Measurements from ENCODE around the gene ZNF544. TPM values are rescaled to one million over a fixed set of nuclear protein-coding genes. Genes with fewer than 3 reads are reported as not detected.
"Not testable (repeated sequence)": the region's sequence is repeated elsewhere in the genome, so short reads cannot be mapped to it uniquely, and the experiment has no call there.

ZNF544 gene
- total and polyA plus RNA-seq, 7 experiments from 2014 or later: 19.7 to 60.7 (median 30.8) TPM

DNA sequence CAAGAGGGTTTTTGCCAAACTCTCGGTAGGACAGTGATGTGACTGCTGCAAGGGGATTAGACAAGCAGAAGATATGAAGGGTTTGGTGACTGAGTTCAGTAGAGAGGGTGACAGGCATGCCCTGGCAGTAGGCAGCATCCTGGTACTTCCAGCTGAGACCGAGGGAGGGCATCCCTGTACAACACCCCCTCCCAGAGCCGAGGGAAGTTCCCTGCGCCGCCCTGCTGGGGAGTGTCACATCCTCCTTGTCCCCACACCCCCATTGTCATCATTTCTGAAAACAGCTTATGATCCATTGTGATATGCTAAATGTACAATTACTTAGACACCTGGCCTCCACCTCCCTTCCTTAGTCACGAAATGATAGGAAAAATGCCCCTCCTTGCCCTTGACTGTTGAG, 14.6 kb downstream of the ZNF544 start:
- H3K27me3 Mint-ChIP-seq: no peaks in the 10 kb centered on the region
- no peaks in the 10 kb centered on the region for H3K27me3 ChIP-seq (ENCODE audit: control insufficient read depth in 2 of 2, insufficient read depth in 2 of 2, low read length in 2 of 2)
- H3K36me3 ChIP-seq (ENCODE audit: control insufficient read depth in 2 of 3, insufficient read depth in 3 of 3, low read length in 3 of 3): peaks cover 13 to 88% (median 38%) of the 10 kb centered on the region in 3 experiments
- H3K27ac ChIP-seq (ENCODE audit: low read depth, low read length): no peak overlapping the region
- H3K4me3 ChIP-seq (ENCODE audit: low read length): no peak overlapping the region
- POLR2A ChIA-PET: no interaction called here
- no peaks in the 10 kb centered on the region for H3K4me1 ChIP-seq (ENCODE audit: control insufficient read depth in 2 of 2, insufficient read depth in 2 of 2, low read length in 2 of 2)
- ATAC-seq: no peak
- CTCF ChIA-PET: no interaction called here
- H3K9me3 ChIP-seq (ENCODE audit: control insufficient read depth in 2 of 3, low read length in 3 of 3): peaks cover 0 to 86% (median 27%) of the 10 kb centered on the region in 3 experiments
- intact Hi-C loops (cut with micrococcal nuclease): no loop called here
- peak overlapping the region in 1 of 9 donors; percentile 62 for H3K27ac Mint-ChIP-seq
- no peak overlapping the region for H3K4me3 Mint-ChIP-seq
- no peak for DNase-seq
- H3K4me1 Mint-ChIP-seq: peaks cover 0 to 4% (median 0%) of the 10 kb centered on the region in 7 donors
- peaks cover 6 to 100% (median 81%) of the 10 kb centered on the region in 11 donors for H3K9me3 Mint-ChIP-seq
- peaks cover 26 to 100% (median 88%) of the 10 kb centered on the region in 5 donors for H3K36me3 Mint-ChIP-seq

- Mint-ChIP-seq H3K9me3 (peaks cover 6 to 100% (median 81%) of the 10 kb centered on the region in 11 donors), H3K27me3 (no peaks in the 10 kb centered on the region), H3K4me1 (no peaks in the 10 kb centered on the region), H3K4me3 (no peak overlapping the region), H3K36me3 (peaks cover 39 to 94% (median 85%) of the 10 kb centered on the region in 5 donors), H3K27ac (no peak overlapping the region)
- peaks cover 4 to 85% (median 43%) of the 10 kb centered on the region in 3 experiments for H3K9me3 ChIP-seq (ENCODE audit: control insufficient read depth in 2 of 3, low read length in 3 of 3)
- H3K27me3 ChIP-seq (ENCODE audit: control insufficient read depth in 2 of 2, insufficient read depth in 2 of 2, low read length in 2 of 2): no peaks in the 10 kb centered on the region
- ChIA-PET CTCF (no interaction called here), POLR2A (no interaction called here)
- no peak for DNase-seq
- H3K36me3 ChIP-seq (ENCODE audit: control insufficient read depth in 2 of 3, insufficient read depth in 3 of 3, low read length in 3 of 3): peaks cover 20 to 94% (median 35%) of the 10 kb centered on the region in 3 experiments
- no peaks in the 10 kb centered on the region for H3K4me1 ChIP-seq (ENCODE audit: control insufficient read depth in 2 of 2, insufficient read depth in 2 of 2, low read length in 2 of 2)
- H3K4me3 ChIP-seq (ENCODE audit: low read length): no peak overlapping the region
- no peak overlapping the region for H3K27ac ChIP-seq (ENCODE audit: low read depth, low read length)
- ATAC-seq: no peak
- intact Hi-C loops (cut with micrococcal nuclease): no loop called here
Measured at GRCh38 chr19:58248886-58249285, 20.2 kb downstream of the ZNF544 start.

DNA sequence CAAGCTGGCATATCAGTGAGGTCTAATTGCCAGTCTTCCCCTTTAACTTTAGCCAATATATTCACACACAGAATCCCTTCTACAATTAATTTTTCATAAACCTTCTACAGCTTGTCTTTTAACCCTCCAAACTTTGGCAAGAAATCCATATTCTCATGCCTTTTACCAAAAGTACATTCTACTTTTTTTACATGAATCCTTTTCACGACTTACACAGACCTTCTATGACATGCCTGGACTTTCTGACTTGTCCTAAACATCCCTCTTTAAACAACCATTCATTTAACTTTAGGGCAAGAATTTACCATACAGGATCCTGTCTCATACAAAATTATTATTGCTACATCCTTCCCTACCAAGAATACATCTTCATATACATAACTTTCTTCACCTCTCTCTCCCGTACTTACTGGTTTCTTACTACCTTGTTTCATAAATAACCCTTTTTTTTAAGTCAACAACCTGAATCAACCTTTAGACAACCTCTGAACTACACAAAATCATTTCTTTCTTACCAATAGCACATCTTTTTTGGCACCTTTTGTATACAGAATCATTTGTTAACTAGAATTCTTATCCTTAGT, 23.5 kb downstream of the ZNF544 start:
- no peak overlapping the region for H3K4me3 ChIP-seq (ENCODE audit: low read length)
- H3K4me1 Mint-ChIP-seq: no peaks in the 10 kb centered on the region
- intact Hi-C loops (cut with micrococcal nuclease): no loop called here
- DNase-seq (no peak), ATAC-seq (no peak)
- H3K4me1 ChIP-seq (ENCODE audit: control insufficient read depth in 2 of 2, insufficient read depth in 2 of 2, low read length in 2 of 2): no peaks in the 10 kb centered on the region
- H3K9me3 Mint-ChIP-seq: peaks cover 10 to 100% (median 81%) of the 10 kb centered on the region in 11 donors
- H3K27me3 Mint-ChIP-seq: no peaks in the 10 kb centered on the region
- no peak overlapping the region for H3K27ac ChIP-seq (ENCODE audit: low read depth, low read length)
- ChIA-PET CTCF (no interaction called here), POLR2A (no interaction called here)
- H3K9me3 ChIP-seq (ENCODE audit: control insufficient read depth in 2 of 3, low read length in 3 of 3): peaks cover 4 to 84% (median 31%) of the 10 kb centered on the region in 3 experiments
- H3K27me3 ChIP-seq (ENCODE audit: control insufficient read depth in 2 of 2, insufficient read depth in 2 of 2, low read length in 2 of 2): no peaks in the 10 kb centered on the region
- no peak overlapping the region for H3K4me3 Mint-ChIP-seq
- H3K27ac Mint-ChIP-seq: no peak overlapping the region
- peaks cover 12 to 85% (median 15%) of the 10 kb centered on the region in 3 experiments for H3K36me3 ChIP-seq (ENCODE audit: control insufficient read depth in 2 of 3, insufficient read depth in 3 of 3, low read length in 3 of 3)
- peaks cover 49 to 94% (median 81%) of the 10 kb centered on the region in 5 donors for H3K36me3 Mint-ChIP-seq

DNA sequence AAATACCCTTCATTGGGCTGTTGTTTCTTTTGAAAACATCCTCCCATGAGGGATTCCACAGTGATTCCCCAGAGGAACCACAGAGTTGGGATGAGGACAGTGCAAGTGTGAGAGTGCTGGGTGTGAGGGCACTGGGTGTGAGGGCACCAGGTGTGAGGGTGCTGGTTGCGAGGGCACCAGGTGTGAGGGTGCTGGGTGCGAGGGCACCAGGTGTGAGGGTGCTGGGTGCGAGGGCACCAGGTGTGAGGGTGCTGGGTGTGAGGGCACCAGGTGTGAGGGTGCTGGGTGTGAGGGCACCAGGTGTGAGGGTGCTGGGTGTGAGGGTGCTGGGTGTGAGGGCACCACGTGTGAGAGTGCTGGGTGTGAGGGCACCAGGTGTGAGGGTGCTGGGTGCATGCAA, 29.5 kb downstream of the ZNF544 start:
- H3K36me3 ChIP-seq (ENCODE audit: control insufficient read depth in 2 of 3, insufficient read depth in 3 of 3, low read length in 3 of 3): peaks cover 11 to 92% (median 11%) of the 10 kb centered on the region in 3 experiments
- H3K9me3 ChIP-seq (ENCODE audit: control insufficient read depth in 2 of 3, low read length in 3 of 3): peaks cover 34 to 94% (median 56%) of the 10 kb centered on the region in 3 experiments
- ATAC-seq; CTCF ChIA-PET; intact Hi-C loops (cut with micrococcal nuclease); H3K27me3 Mint-ChIP-seq; H3K4me1 ChIP-seq (ENCODE audit: control insufficient read depth in 2 of 2, insufficient read depth in 2 of 2, low read length in 2 of 2); H3K4me1 Mint-ChIP-seq; H3K27ac Mint-ChIP-seq; H3K27me3 ChIP-seq (ENCODE audit: control insufficient read depth in 2 of 2, insufficient read depth in 2 of 2, low read length in 2 of 2); DNase-seq; H3K27ac ChIP-seq (ENCODE audit: low read depth, low read length); POLR2A ChIA-PET: not testable (repeated sequence)
- Mint-ChIP-seq H3K9me3 (peaks cover 10 to 100% (median 86%) of the 10 kb centered on the region in 11 donors), H3K36me3 (peaks cover 37 to 96% (median 80%) of the 10 kb centered on the region in 5 donors), H3K4me3 (peak overlapping the region in 2 of 10 donors; percentile 13 to 21)
- H3K4me3 ChIP-seq (ENCODE audit: low read length): peak overlapping the region; percentile 2

GRCh38 chr19:58261600-58261967, 32.9 kb downstream of the ZNF544 start:
- ChIA-PET CTCF (interaction anchor here (0.6 to 0.8 kb wide), 2 partner anchors 11 to 196 kb away, joined by 3 read pairs; no protein-coding TSS in a partner anchor), POLR2A (interaction anchor here (0.6 to 1.6 kb wide), 3 partner anchors 10 to 754 kb away, joined by 3 to 5 read pairs (median 4); no protein-coding TSS in a partner anchor)
- Mint-ChIP-seq H3K9me3 (peaks cover 5 to 100% (median 77%) of the 10 kb centered on the region in 11 donors), H3K27ac (no peak overlapping the region), H3K4me1 (peaks cover 0 to 4% (median 0%) of the 10 kb centered on the region in 7 donors), H3K4me3 (no peak overlapping the region), H3K27me3 (no peaks in the 10 kb centered on the region), H3K36me3 (peaks cover 19 to 88% (median 64%) of the 10 kb centered on the region in 5 donors)
- Histone ChIP-seq H3K27ac (ENCODE audit: low read depth, low read length) (no peak overlapping the region), H3K27me3 (ENCODE audit: control insufficient read depth in 2 of 2, insufficient read depth in 2 of 2, low read length in 2 of 2) (no peaks in the 10 kb centered on the region), H3K4me1 (ENCODE audit: control insufficient read depth in 2 of 2, insufficient read depth in 2 of 2, low read length in 2 of 2) (no peaks in the 10 kb centered on the region), H3K36me3 (ENCODE audit: control insufficient read depth in 2 of 3, insufficient read depth in 3 of 3, low read length in 3 of 3) (peaks cover 6 to 88% (median 11%) of the 10 kb centered on the region in 3 experiments), H3K4me3 (ENCODE audit: low read length) (peak overlapping the region; percentile 19), H3K9me3 (ENCODE audit: control insufficient read depth in 2 of 3, low read length in 3 of 3) (peaks cover 37 to 98% (median 78%) of the 10 kb centered on the region in 3 experiments)
- ATAC-seq (no peak), DNase-seq (no peak)
- intact Hi-C loops (cut with micrococcal nuclease): no loop called here

DNA sequence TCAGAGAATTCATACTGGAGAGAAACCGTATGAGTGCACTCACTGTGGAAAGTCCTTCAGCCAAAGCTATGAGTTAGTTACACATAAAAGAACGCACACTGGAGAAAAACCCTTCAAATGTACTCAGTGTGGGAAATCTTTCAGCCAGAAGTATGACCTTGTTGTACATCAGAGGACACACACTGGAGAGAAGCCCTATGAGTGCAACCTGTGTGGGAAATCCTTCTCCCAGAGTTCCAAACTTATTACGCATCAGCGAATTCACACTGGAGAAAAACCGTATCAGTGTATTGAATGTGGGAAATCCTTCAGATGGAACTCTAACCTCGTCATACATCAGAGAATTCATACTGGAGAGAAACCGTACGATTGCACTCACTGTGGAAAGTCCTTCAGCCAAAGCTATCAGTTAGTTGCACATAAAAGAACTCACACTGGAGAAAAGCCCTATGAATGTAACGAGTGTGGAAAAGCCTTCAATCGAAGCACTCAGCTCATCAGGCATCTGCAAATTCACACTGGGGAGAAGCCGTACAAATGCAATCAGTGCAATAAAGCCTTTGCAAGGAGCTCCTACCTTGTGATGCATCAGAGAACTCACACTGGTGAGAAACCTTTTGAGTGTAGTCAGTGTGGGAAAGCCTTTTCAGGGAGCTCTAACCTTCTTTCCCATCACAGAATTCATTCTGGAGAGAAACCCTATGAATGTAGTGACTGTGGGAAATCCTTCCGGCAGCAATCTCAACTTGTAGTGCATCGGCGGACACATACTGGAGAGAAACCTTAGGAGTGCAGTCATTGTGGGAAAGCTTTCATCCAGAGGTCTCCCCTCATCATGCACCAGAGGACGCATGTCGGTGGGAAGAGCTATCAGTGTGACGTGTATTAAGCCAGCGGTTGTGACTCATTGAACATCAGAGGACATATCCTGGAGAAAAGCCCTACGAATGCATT, 33.5 kb downstream of the ZNF544 start:
- Mint-ChIP-seq H3K4me1 (peaks cover 0 to 4% (median 0%) of the 10 kb centered on the region in 7 donors), H3K27me3 (no peaks in the 10 kb centered on the region), H3K4me3 (no peak overlapping the region), H3K27ac (peak overlapping the region in 1 of 9 donors; percentile 18), H3K36me3 (peaks cover 18 to 87% (median 66%) of the 10 kb centered on the region in 5 donors), H3K9me3 (peaks cover 5 to 100% (median 77%) of the 10 kb centered on the region in 11 donors)
- CTCF ChIA-PET: no interaction called here
- no peak for ATAC-seq
- no peak for DNase-seq
- H3K9me3 ChIP-seq (ENCODE audit: control insufficient read depth in 2 of 3, low read length in 3 of 3): peaks cover 35 to 99% (median 75%) of the 10 kb centered on the region in 3 experiments
- H3K4me3 ChIP-seq (ENCODE audit: low read length): peak overlapping the region; percentile 33
- intact Hi-C loops (cut with micrococcal nuclease): no loop called here
- H3K36me3 ChIP-seq (ENCODE audit: control insufficient read depth in 2 of 3, insufficient read depth in 3 of 3, low read length in 3 of 3): peaks cover 6 to 88% (median 11%) of the 10 kb centered on the region in 3 experiments
- no peaks in the 10 kb centered on the region for H3K27me3 ChIP-seq (ENCODE audit: control insufficient read depth in 2 of 2, insufficient read depth in 2 of 2, low read length in 2 of 2)
- no peaks in the 10 kb centered on the region for H3K4me1 ChIP-seq (ENCODE audit: control insufficient read depth in 2 of 2, insufficient read depth in 2 of 2, low read length in 2 of 2)
- POLR2A ChIA-PET: interaction anchor here (0.6 to 1.6 kb wide), 5 partner anchors 9 to 755 kb away, joined by 3 to 5 read pairs (median 3); partner anchors contain the start of gene ZNF274
- no peak overlapping the region for H3K27ac ChIP-seq (ENCODE audit: low read depth, low read length)
